Measurements from ENCODE around the gene LMBR1.
"Not testable (repeated sequence)": the region's sequence is repeated elsewhere in the genome, so short reads cannot be mapped to it uniquely, and the experiment has no call there.

The LMBR1 gene

GRCh38 chr7:156903232-156903909 lies 10.4 kb upstream of the LMBR1 start:
- DNase-seq: peak; percentile 48

GRCh38 chr7:156900093-156900492 lies 7.1 kb upstream of the LMBR1 start:
- DNase-seq: not testable (repeated sequence)

GRCh38 chr7:156898938-156899337 lies 6.0 kb upstream of the LMBR1 start:
- no peak for DNase-seq

- DNase-seq: no peak
These were observed 4.7 kb upstream of the LMBR1 start for GRCh38 chr7:156897673-156898072.

- no peak for DNase-seq
These were observed 3.5 kb upstream of the LMBR1 start for GRCh38 chr7:156896388-156897022.

- no peak for DNase-seq
These were observed 2.2 kb upstream of the LMBR1 start for GRCh38 chr7:156895024-156895780.

- DNase-seq: no peak
These were observed 742 bp downstream of the LMBR1 start for GRCh38 chr7:156892081-156892800.

- DNase-seq: no peak
These were observed 3.2 kb downstream of the LMBR1 start for GRCh38 chr7:156889746-156890145.

- DNase-seq: peak; percentile 44
These were observed 3.9 kb downstream of the LMBR1 start for GRCh38 chr7:156889089-156889488.

GRCh38 chr7:156886020-156886795 lies 6.8 kb downstream of the LMBR1 start:
- DNase-seq: no peak

GRCh38 chr7:156881679-156882078 lies 11.3 kb downstream of the LMBR1 start:
- no peak for DNase-seq

GRCh38 chr7:156875766-156876165 lies 17.2 kb downstream of the LMBR1 start:
- no peak for DNase-seq

- not testable (repeated sequence) for DNase-seq
These were observed 24.6 kb downstream of the LMBR1 start for GRCh38 chr7:156868363-156868762.

- no peak for DNase-seq
These were observed 27.5 kb downstream of the LMBR1 start for GRCh38 chr7:156865493-156865892.

- not testable (repeated sequence) for DNase-seq
These were observed 31.0 kb downstream of the LMBR1 start for GRCh38 chr7:156862022-156862421.

GRCh38 chr7:156861212-156861611 lies 31.8 kb downstream of the LMBR1 start:
- DNase-seq: no peak

GRCh38 chr7:156860099-156860498 lies 32.9 kb downstream of the LMBR1 start:
- DNase-seq: not testable (repeated sequence)

- no peak for DNase-seq
These were observed 34.5 kb downstream of the LMBR1 start for GRCh38 chr7:156858523-156858922.

- DNase-seq: no peak
These were observed 35.2 kb downstream of the LMBR1 start for GRCh38 chr7:156857757-156858156.

GRCh38 chr7:156854654-156855053 lies 38.3 kb downstream of the LMBR1 start:
- no peak for DNase-seq

- no peak for DNase-seq
These were observed 44.0 kb downstream of the LMBR1 start for GRCh38 chr7:156848979-156849378.

- DNase-seq: no peak
These were observed 47.4 kb downstream of the LMBR1 start for GRCh38 chr7:156845379-156846101.
